GM23338 (cell line): ENCODE measurements around the gene ERCC6L. TPM values are rescaled to one million over a fixed set of nuclear protein-coding genes. Genes with fewer than 3 reads are reported as not detected.

Experiments used
- ATAC-seq: fragments of 200-7000 bp; cut with Tn5 transposase; 3 replicates; pipeline ENCODE4 v1.9.1; 2020
- DNase-seq: peaks from one replicate; pipeline ENCODE4 v3.0.0-alpha.2; 2015; ENCODE audit warnings: low spot score
- H2AFZ ChIP-seq: fragments of 200-600 bp; sonication (generic); 2 replicates; pipeline ENCODE4 v1.8.0; 2016; ENCODE audit warnings: antibody characterized with exemption, mild to moderate bottlenecking, moderate library complexity
- H3F3A ChIP-seq: fragments of 200-600 bp; sonication (generic); replicated peaks from 2 replicates; pipeline ENCODE4 v1.8.0; 2017; ENCODE audit warnings: antibody characterized with exemption, mixed run types, low read depth
- H3K27ac ChIP-seq: fragments of 200-600 bp; sonication (generic); 2 replicates; pipeline ENCODE4 v1.6.1; 2016; ENCODE audit warnings: low read depth
- H3K27me3 ChIP-seq: fragments of 200-600 bp; sonication (generic); 2 replicates; pipeline ENCODE4 v1.8.0; 2016; ENCODE audit warnings: mild to moderate bottlenecking, mixed run types, moderate library complexity; ENCODE audit not compliant: insufficient read depth
- H3K36me3 ChIP-seq: fragments of 200-600 bp; sonication (generic); 2 replicates; pipeline ENCODE4 v1.8.0; 2016; ENCODE audit warnings: mild to moderate bottlenecking; ENCODE audit not compliant: insufficient read depth
- H3K4me1 ChIP-seq: fragments of 200-600 bp; sonication (generic); 2 replicates; pipeline ENCODE4 v1.8.0; 2016; ENCODE audit warnings: mild to moderate bottlenecking, moderate library complexity; ENCODE audit not compliant: insufficient read depth
- H3K4me2 ChIP-seq: fragments of 200-600 bp; sonication (generic); 2 replicates; pipeline ENCODE4 v1.7.1; 2017; ENCODE audit warnings: mixed run types
- H3K4me3 ChIP-seq: fragments of 200-600 bp; sonication (generic); 2 replicates; pipeline ENCODE4 v1.6.1; 2016; ENCODE audit warnings: mixed run types
- H3K79me2 ChIP-seq: fragments of 200-600 bp; sonication (generic); replicated peaks from 2 replicates; pipeline ENCODE4 v1.8.0; 2017; ENCODE audit warnings: mild to moderate bottlenecking; ENCODE audit not compliant: insufficient read depth
- H3K9me2 ChIP-seq: fragments of 200-600 bp; sonication (generic); 2 replicates; pipeline ENCODE4 v1.8.0; 2017; ENCODE audit not compliant: insufficient read depth
- H4K20me1 ChIP-seq: fragments of 200-600 bp; sonication (generic); replicated peaks from 2 replicates; pipeline ENCODE4 v1.8.0; 2017; ENCODE audit warnings: mild to moderate bottlenecking; ENCODE audit not compliant: insufficient read depth
- H3K27ac Mint-ChIP-seq: 2 replicates; pipeline ENCODE4 v1.8.0; 2020; ENCODE audit warnings: inconsistent platforms, mild to moderate bottlenecking, moderate library complexity, mixed read lengths
- H3K27me3 Mint-ChIP-seq: 3 replicates; pipeline ENCODE4 v1.8.0; 2022; ENCODE audit warnings: low read depth, mild to moderate bottlenecking, moderate library complexity, mixed read lengths, inconsistent platforms; ENCODE audit not compliant: insufficient read depth, poor library complexity
- H3K36me3 Mint-ChIP-seq: 3 replicates; pipeline ENCODE4 v1.8.0; 2021; ENCODE audit warnings: low read depth, mild to moderate bottlenecking, inconsistent platforms, moderate library complexity, mixed read lengths
- H3K4me1 Mint-ChIP-seq: 3 replicates; pipeline ENCODE4 v1.8.0; 2020; ENCODE audit warnings: mild to moderate bottlenecking, inconsistent platforms, mixed read lengths
- H3K4me3 Mint-ChIP-seq: 3 replicates; pipeline ENCODE4 v1.8.0; 2021; ENCODE audit warnings: moderate library complexity, mild to moderate bottlenecking, inconsistent platforms, mixed read lengths
- H3K9me3 Mint-ChIP-seq: 3 replicates; pipeline ENCODE4 v1.8.0; 2020; ENCODE audit warnings: moderate library complexity, mild to moderate bottlenecking, inconsistent platforms, mixed read lengths
- CREB1 ChIP-seq: fragments of 250-450 bp; sonication (Bioruptor Pico); IDR thresholded peaks from 2 replicates; pipeline ENCODE4 v1.5.0; 2020; ENCODE audit warnings: low read depth, mild to moderate bottlenecking, moderate library complexity
- EZH2 ChIP-seq: fragments of 200-600 bp; sonication (generic); IDR thresholded peaks from one replicate; pipeline ENCODE4 v1.8.0; 2017; ENCODE audit warnings: antibody characterized with exemption, mild to moderate bottlenecking, low read depth; ENCODE audit not compliant: unreplicated experiment
- EZH2phosphoT487 ChIP-seq: fragments of 200-600 bp; sonication (generic); IDR thresholded peaks from one replicate; pipeline ENCODE4 v1.8.1; 2018; ENCODE audit warnings: antibody characterized with exemption; ENCODE audit not compliant: unreplicated experiment
- JUNB ChIP-seq: IDR thresholded peaks from one replicate; pipeline ENCODE4 v1.6.1; 2016; ENCODE audit warnings: antibody characterized with exemption; ENCODE audit not compliant: unreplicated experiment
- NANOG ChIP-seq: IDR thresholded peaks from 2 replicates; pipeline ENCODE4 v1.6.1; 2016; ENCODE audit warnings: antibody characterized with exemption, borderline replicate concordance
- POLR2AphosphoS5 ChIP-seq: IDR thresholded peaks from 2 replicates; pipeline ENCODE4 v1.6.1; 2016; ENCODE audit warnings: antibody characterized with exemption, low read depth
- REST ChIP-seq: IDR thresholded peaks from one replicate; pipeline ENCODE4 v1.6.1; 2018; ENCODE audit warnings: antibody characterized with exemption; ENCODE audit not compliant: unreplicated experiment
- STAT1 ChIP-seq: IDR thresholded peaks from one replicate; pipeline ENCODE4 v1.6.1; 2016; ENCODE audit warnings: antibody characterized with exemption; ENCODE audit not compliant: unreplicated experiment
- ZNF114 ChIP-seq: fragments of 250-450 bp; sonication (Bioruptor Pico); IDR thresholded peaks from 2 replicates; pipeline ENCODE4 v1.5.0; 2020; ENCODE audit warnings: mild to moderate bottlenecking, moderate library complexity
- ZNF331 ChIP-seq: fragments of 250-450 bp; sonication (Bioruptor Pico); IDR thresholded peaks from 2 replicates; pipeline ENCODE4 v1.5.0; 2020; ENCODE audit warnings: low read depth, mild to moderate bottlenecking, moderate library complexity
- polyA plus RNA-seq: library from polyadenylated mRNA; unstranded; fragments of >200 nt; fragmentation: Nextera tagmentation; extraction: Ambion mirVana; gene quantifications from 2 replicates; pipeline ENCODE4 v1.2.1, GENCODE V29; 2016
- total RNA-seq: library from RNA; depleted of rRNA; stranded (reverse); fragments of >200 nt; shearing (Covaris generic); gene quantifications from 2 replicates; pipeline ENCODE4 v1.2.3, GENCODE V29; 2014
- TF ChIP-seq, protein P1 (sequence below): fragments of 250-450 bp; sonication (Bioruptor Pico); IDR thresholded peaks from 2 replicates; pipeline ENCODE4 v1.5.0; 2020; ENCODE audit warnings: mild to moderate bottlenecking, moderate library complexity
- TF ChIP-seq, protein P2 (sequence below), 2 experiments: fragments of 200-600 bp in 1 of 2; sonication (generic) in 1 of 2; conservative IDR thresholded peaks; 2 replicates each; pipeline versions ENCODE4 v1.5.1 to v1.6.1; 2016 to 2017; ENCODE audit warnings: antibody characterized with exemption in 2 of 2, low read depth in 2 of 2, mild to moderate bottlenecking in 2 of 2, moderate library complexity in 1 of 2
- TF ChIP-seq, protein P3 (sequence below): IDR thresholded peaks from 2 replicates; pipeline ENCODE4 v1.6.1; 2016; ENCODE audit warnings: antibody characterized with exemption

The ERCC6L gene
- total and polyA plus RNA-seq, 2 experiments from 2014 or later: 11.3 to 23.1 TPM

- DNase-seq: peak; percentile 34
- no peak overlapping the region for H3K27ac ChIP-seq
- peak overlapping the region; percentile 74 for H3K4me2 ChIP-seq
These were observed 35.9 kb downstream of the ERCC6L start for GRCh38 chrX:72202792-72203401.

More at GRCh38 chrX:72202792-72203401, 35.9 kb downstream of the ERCC6L start:
- peaks cover 22% of the 10 kb centered on the region; the same call in 2 of the 3 replicates for H3K4me1 Mint-ChIP-seq
- Histone ChIP-seq H3F3A (no peaks in the 10 kb centered on the region), H3K4me3 (peak overlapping the region; percentile 36; the same call in 1 of the 2 replicates), H2AFZ (no peak overlapping the region), H3K27me3 (no peaks in the 10 kb centered on the region), H3K36me3 (peaks cover 7% of the 10 kb centered on the region; the same call in 1 of the 2 replicates), H3K79me2 (0 out of 2 replicates have a peak, but pooled peaks cover 3% of the 10 kb centered on the region), H3K9me2 (no peaks in the 10 kb centered on the region), H3K4me1 (peaks cover 24% of the 10 kb centered on the region), H4K20me1 (peaks cover 6% of the 10 kb centered on the region; the same call in 1 of the 2 replicates)
- peaks cover 41% of the 10 kb centered on the region for H3K36me3 Mint-ChIP-seq
- H3K4me3 Mint-ChIP-seq: peak overlapping the region; percentile 48
- TF ChIP-seq NANOG (no peak; the same call in 1 of the 2 replicates), EZH2 (no peak), ZNF114 (no peak), EZH2phosphoT487 (no peak), ZNF331 (CRISPR knock-in tag) (no peak), JUNB (no peak), STAT1 (no peak), CREB1 (no peak), REST (no peak), POLR2AphosphoS5 (no peak)
- TF ChIP-seq, protein P1, sequence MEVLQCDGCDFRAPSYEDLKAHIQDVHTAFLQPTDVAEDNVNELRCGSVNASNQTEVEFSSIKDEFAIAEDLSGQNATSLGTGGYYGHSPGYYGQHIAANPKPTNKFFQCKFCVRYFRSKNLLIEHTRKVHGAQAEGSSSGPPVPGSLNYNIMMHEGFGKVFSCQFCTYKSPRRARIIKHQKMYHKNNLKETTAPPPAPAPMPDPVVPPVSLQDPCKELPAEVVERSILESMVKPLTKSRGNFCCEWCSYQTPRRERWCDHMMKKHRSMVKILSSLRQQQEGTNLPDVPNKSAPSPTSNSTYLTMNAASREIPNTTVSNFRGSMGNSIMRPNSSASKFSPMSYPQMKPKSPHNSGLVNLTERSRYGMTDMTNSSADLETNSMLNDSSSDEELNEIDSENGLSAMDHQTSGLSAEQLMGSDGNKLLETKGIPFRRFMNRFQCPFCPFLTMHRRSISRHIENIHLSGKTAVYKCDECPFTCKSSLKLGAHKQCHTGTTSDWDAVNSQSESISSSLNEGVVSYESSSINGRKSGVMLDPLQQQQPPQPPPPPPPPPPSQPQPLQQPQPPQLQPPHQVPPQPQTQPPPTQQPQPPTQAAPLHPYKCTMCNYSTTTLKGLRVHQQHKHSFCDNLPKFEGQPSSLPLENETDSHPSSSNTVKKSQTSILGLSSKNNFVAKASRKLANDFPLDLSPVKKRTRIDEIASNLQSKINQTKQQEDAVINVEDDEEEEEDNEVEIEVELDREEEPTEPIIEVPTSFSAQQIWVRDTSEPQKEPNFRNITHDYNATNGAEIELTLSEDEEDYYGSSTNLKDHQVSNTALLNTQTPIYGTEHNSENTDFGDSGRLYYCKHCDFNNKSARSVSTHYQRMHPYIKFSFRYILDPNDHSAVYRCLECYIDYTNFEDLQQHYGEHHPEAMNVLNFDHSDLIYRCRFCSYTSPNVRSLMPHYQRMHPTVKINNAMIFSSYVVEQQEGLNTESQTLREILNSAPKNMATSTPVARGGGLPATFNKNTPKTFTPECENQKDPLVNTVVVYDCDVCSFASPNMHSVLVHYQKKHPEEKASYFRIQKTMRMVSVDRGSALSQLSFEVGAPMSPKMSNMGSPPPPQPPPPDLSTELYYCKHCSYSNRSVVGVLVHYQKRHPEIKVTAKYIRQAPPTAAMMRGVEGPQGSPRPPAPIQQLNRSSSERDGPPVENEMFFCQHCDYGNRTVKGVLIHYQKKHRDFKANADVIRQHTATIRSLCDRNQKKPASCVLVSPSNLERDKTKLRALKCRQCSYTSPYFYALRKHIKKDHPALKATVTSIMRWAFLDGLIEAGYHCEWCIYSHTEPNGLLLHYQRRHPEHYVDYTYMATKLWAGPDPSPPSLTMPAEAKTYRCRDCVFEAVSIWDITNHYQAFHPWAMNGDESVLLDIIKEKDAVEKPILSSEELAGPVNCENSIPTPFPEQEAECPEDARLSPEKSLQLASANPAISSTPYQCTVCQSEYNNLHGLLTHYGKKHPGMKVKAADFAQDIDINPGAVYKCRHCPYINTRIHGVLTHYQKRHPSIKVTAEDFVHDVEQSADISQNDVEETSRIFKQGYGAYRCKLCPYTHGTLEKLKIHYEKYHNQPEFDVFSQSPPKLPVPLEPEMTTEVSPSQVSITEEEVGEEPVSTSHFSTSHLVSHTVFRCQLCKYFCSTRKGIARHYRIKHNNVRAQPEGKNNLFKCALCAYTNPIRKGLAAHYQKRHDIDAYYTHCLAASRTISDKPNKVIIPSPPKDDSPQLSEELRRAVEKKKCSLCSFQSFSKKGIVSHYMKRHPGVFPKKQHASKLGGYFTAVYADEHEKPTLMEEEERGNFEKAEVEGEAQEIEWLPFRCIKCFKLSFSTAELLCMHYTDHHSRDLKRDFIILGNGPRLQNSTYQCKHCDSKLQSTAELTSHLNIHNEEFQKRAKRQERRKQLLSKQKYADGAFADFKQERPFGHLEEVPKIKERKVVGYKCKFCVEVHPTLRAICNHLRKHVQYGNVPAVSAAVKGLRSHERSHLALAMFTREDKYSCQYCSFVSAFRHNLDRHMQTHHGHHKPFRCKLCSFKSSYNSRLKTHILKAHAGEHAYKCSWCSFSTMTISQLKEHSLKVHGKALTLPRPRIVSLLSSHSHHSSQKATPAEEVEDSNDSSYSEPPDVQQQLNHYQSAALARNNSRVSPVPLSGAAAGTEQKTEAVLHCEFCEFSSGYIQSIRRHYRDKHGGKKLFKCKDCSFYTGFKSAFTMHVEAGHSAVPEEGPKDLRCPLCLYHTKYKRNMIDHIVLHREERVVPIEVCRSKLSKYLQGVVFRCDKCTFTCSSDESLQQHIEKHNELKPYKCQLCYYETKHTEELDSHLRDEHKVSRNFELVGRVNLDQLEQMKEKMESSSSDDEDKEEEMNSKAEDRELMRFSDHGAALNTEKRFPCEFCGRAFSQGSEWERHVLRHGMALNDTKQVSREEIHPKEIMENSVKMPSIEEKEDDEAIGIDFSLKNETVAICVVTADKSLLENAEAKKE: no peak
- TF ChIP-seq, protein P2, sequence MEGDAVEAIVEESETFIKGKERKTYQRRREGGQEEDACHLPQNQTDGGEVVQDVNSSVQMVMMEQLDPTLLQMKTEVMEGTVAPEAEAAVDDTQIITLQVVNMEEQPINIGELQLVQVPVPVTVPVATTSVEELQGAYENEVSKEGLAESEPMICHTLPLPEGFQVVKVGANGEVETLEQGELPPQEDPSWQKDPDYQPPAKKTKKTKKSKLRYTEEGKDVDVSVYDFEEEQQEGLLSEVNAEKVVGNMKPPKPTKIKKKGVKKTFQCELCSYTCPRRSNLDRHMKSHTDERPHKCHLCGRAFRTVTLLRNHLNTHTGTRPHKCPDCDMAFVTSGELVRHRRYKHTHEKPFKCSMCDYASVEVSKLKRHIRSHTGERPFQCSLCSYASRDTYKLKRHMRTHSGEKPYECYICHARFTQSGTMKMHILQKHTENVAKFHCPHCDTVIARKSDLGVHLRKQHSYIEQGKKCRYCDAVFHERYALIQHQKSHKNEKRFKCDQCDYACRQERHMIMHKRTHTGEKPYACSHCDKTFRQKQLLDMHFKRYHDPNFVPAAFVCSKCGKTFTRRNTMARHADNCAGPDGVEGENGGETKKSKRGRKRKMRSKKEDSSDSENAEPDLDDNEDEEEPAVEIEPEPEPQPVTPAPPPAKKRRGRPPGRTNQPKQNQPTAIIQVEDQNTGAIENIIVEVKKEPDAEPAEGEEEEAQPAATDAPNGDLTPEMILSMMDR (conservative IDR thresholded peaks at IDR 0.05; ENCODE audit: low read depth in 2 of 2): no peak
- TF ChIP-seq, protein P3, sequence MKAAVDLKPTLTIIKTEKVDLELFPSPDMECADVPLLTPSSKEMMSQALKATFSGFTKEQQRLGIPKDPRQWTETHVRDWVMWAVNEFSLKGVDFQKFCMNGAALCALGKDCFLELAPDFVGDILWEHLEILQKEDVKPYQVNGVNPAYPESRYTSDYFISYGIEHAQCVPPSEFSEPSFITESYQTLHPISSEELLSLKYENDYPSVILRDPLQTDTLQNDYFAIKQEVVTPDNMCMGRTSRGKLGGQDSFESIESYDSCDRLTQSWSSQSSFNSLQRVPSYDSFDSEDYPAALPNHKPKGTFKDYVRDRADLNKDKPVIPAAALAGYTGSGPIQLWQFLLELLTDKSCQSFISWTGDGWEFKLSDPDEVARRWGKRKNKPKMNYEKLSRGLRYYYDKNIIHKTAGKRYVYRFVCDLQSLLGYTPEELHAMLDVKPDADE: no peak
- ATAC-seq: peak; percentile 88
- no peaks in the 10 kb centered on the region for H3K9me3 Mint-ChIP-seq
- H3K27ac Mint-ChIP-seq: no peak overlapping the region; the same call in 1 of the 2 replicates
- no peaks in the 10 kb centered on the region for H3K27me3 Mint-ChIP-seq
